Measurements from ENCODE around the gene MPPE1.
A peak's percentile ranks its signal among the peaks of the same experiment; 100 is the strongest.

The MPPE1 gene

DNA sequence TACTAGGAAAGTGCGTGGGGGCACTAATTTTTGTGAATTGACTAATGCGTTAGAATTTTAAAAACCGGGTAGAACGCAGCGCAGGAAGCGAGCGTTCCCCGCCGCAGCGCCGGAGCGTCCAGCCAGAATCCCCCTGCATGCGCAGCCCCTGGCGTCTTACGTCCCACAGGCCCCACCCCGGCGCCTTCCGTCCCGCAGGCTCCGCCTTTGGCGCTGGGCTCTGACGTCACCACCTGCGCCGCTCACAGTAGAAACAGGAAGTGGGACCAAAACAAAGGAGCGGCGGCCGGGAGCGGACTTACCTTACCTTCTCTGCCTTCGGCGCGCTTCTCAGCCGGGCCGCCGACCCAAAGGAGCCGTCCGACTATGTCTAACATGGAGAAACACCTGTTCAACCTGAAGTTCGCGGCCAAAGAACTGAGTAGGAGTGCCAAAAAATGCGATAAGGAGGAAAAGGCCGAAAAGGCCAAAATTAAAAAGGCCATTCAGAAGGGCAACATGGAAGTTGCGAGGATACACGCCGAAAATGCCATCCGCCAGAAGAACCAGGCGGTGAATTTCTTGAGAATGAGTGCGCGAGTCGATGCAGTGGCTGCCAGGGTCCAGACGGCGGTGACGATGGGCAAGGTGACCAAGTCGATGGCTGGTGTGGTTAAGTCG, 56.8 kb downstream of the MPPE1 start, which contains the start of gene CHMP1B:
Gene CHMP1B (plus strand): TSS at position 268 of the 660 bp plus-strand sequence. CDS start 99 bp downstream, at position 367.
- peak; percentile 95 for DNase-seq

DNA sequence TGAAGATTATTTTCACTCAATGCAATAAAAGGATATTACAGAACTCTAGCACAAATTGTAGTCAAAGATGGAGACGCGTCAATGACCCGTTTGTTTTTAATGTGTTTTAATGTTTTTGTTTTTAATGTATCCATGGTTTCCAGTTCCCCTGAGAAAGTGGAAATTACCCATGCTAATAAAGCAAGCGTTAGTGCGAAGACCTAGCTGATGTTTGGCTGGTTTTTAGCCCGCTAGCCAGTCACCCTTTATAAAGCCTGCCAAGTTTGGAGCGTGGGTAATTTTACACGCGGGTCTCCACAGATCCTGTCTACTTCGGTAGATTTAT, 57.3 kb downstream of the MPPE1 start:
- DNase-seq: no peak

DNA sequence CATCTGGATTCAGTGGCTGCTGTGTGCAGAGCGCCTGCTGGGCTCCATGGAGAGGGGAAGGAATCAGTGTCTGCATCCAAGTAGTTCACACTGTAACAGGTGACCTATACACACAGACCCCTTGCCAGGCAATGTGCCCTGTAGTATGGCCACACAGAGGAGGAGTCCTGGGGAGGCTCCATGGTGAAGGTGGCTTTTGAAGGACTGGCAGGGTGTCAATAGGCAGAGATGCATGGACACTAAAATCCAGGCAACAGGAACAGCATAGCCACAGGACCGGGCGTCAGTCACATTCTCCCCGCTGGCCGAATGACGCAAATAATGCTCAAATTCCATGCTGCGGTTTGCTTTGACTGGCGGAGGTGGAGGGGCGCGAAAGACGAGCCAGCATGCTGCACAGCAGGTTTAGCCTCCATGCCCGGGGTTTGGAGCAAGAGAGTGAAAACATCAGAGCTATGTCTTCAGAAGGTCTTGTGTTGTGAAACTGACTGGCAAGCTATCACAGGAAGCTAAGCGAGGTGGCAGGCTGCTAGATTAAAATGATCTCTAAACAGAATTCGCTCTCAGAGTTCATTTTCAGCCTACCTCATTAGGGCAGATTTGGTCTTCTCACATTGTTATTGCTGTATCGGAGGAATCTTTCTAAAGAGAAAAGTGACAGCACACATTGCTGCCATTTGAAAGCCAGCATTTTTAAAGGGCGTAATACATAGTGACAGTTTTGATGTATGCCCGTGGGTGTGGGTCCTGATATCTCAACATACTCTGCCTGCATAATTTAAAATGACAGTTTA, 58.1 kb downstream of the MPPE1 start:
- peak; percentile 41 for DNase-seq

DNA sequence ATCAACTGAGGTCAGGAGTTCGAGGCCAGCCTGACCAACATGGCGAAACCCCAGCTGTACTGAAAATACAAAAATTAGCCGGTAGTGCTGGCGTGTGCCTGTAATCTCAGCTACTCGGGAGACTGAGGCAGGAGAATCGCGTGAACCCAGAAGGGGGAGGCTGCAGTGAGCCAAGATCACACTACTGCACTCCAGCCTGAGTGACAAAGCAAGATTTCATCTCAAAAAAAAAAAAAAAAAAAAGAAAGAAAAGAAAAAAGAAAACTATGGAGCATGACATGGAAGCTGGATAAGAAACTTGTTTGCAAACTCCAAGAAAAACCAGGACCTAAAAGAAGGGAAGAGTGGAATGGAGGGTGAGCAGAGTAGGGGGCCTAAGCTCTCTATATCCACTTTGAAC, 58.8 kb downstream of the MPPE1 start:
- no peak for DNase-seq

DNA sequence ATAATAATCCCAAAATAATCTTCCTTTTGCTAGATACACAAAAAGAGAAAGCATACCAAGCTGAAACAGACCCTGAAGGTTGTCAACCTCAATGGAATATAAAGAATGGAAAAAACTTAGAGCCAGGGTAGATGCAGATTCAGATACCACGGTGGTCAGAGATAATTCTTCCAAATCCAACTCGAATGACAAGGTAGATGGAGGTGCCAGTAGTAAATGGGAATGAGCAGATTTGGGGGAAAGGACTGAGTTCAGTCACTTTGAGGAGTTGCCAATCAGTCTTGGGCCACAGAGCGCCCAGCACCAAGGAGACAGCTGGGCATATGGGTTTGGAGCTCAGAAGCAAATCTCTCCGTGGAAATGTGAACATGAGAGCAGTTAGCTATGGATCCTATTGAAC, 60.3 kb downstream of the MPPE1 start:
- DNase-seq: no peak

DNA sequence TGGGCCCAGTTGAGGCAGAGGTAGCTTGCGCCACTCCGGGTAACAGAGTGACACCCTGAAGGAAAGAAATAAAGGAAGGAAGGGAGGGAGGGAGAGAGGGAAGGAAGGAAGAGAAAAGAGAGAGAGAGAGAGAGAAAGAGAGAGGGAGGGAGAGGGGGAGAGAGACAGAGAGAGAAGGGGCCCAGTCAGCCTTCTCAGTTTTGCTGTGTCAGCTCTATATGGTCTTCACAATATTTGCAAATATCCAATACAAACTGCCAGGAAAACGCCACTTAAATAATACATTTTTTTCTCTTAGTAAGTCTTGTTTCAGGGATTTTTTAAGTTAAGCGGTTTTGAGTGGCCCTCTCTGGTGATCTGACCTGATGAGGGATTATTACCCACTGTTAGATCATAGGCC, 62.5 kb downstream of the MPPE1 start:
- DNase-seq: no peak

DNA sequence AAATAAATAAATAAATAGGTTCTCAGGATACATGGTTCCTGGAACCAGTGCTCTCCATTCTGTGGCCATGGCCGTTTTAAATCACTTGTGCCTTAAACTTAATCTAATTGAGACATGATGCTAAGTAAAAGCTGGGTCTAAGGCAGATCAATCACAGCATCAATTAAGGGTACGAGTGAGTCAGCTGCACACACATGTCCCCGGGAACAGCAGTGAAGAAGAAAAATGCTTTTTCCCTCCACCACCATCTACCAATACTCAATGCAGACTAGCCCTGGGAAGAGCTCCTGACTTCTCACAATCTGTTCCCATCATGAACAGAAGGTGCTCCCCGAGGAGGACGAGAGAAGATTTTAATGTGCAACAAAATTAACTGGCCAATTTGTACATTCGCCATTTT, 63.7 kb downstream of the MPPE1 start:
- no peak for DNase-seq

DNA sequence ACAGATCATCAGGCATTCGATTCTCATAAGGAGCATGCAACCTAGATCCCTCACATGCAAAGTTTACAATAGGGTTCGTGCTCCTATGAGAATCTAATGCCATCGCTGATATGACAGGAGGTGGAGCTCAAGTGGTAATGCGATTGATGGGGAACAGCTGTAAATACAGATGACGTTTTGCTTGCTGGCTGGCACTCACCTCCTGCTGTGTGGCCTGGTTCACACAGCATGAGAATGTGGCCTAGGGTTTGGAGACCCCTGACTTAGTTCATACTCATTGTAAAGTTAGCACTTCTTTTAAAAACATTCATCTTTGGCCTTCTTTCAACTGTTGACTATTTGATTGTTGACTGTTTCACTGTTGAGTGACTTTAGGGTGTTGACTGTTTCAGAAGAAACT, 65.6 kb downstream of the MPPE1 start:
- DNase-seq: no peak

DNA sequence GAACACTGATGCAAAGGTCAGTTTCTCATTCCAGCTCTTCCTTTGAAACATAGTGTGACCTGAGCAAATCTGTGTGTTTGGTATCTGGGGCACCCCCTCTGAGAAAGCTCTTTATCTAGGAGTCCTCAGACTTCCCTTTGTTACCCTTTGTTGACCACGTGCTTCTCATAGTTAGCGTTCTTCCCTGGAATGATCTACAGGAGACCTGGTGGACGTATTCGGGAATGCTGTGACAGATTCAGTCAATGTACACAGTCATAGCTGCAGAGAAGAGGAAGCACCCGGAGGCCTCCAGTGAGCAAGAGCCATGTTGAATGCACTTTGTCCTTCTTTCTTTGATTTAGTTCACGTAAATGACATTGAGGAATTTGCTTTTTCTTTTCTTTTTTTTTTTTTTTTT, 67.6 kb downstream of the MPPE1 start:
- DNase-seq: no peak

DNA sequence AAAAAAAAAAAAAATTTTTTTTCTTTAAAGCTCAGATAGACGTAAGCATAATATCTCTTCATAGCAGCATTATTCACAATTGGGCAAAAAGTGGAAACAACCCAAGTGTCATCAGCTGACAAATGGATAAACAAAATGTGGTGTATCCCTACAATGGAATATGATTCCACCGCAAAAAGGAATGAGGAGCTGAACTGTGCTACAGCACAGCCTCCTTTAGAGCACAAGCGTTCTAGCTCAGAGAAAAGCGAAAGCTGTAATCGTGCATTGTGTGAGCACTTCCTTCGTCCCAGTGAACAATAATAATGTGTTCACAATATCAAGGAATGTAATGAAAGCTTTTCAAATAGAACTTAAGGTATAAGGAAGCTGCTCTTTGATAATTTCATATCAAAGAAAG, 68.6 kb downstream of the MPPE1 start:
- no peak for DNase-seq

DNA sequence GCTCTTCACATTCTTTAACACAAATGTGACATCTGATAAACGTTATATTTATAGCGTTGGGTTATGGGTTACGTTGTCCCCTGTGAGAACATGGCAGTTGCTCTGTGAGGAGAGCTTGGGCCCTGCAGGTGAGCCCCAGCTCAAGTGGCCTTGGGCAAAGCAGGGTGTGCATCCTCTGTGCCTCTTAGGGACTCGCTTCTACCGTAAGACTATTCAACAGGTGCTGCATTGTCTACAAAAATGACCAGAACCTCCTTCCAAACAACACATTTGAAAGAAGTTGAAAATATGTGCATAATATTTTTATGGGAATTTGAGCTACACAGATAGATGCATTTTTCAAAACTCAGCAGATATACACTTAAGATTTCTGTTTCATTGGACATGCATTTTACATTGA, 73.3 kb downstream of the MPPE1 start:
- DNase-seq: no peak
